ENCODE results near the gene RASA4B.
"Not testable (repeated sequence)": the region's sequence is repeated elsewhere in the genome, so short reads cannot be mapped to it uniquely, and the experiment has no call there.

RASA4B gene

DNA sequence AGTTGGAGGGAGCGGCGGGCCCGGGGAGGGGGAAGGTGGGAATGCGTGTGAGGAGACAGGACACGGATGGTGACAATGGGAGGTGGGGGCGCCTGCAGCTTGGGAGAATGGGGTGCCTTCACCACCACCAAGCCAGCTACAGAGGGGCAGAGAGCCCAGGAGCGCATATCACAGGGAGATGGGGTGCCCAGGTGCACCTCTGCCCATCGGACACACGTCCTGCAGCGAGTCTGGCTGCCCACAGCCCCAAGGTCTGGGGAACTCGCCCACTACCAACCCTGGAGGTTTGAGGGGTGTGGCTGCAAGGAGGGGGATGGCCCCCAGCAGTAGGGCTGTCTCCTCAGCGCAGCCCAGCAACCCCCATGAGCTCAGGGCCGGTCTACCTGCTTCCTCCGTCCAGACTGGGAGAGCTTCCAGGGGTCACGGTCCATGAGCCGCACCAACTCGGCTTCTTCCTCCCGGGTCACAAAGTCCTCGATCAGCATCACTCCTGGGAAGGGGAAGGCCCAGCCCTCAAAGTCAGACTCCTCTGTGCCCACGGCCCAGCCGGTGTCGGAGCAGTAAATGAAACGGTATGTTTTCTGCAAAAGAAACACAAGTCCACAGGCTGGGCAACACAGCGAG is 58.2 kb downstream of the RASA4B start:
- FAIRE-seq = no peak
- DNase-seq (ENCODE audit: extremely low spot score, insufficient read length, low read depth) = no peak

DNA sequence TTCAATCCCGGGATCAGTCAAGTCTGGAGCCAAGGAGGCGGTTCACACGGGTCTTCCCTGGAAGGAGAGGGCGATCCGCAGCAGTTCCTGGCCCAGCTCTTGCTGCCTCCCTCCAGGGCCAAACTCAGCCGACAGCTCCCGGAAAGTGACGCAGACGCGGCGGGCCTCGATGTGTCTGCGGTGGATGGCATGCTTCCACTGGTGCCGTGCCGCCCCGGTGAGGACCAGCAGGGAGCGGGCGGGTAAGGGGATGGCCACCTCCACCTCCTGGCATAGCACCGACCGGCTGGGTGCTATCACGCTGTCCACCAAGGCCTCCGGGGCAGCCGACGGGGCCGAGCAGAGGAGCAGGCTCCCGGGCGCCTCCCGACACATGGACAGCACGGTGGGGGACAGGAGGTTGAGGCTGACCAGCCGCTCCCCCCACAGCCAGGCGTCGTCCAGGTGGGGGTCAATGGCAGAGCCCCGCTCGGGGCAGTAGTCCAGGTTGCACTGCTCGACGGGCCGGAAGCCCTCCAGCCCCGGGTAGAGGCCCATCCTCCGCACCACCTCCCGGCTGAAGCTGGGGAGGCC is 60.1 kb downstream of the RASA4B start:
- DNase-seq (ENCODE audit: extremely low spot score, insufficient read length, low read depth) = no peak
- no peak for FAIRE-seq

DNA sequence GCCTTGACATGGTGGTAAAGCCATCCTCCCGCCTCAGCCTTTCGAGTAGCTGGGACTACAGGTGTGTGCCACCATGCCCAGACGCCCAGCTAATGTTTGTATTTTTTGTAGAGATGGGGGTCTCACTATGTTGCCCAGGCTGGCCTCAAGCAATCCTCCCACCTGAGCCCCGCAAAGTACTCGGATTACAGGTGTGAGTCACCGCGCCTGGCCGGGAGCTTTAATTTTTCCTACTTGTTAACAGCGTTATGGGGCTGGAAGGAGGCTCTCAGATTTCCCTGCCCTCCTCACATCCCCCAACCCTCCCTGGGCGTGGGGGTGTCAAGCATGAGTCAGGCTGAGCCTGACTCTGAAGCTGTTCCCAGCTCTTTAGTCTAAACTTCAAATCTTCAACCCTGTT is 61.2 kb downstream of the RASA4B start:
- FAIRE-seq = no peak

DNA sequence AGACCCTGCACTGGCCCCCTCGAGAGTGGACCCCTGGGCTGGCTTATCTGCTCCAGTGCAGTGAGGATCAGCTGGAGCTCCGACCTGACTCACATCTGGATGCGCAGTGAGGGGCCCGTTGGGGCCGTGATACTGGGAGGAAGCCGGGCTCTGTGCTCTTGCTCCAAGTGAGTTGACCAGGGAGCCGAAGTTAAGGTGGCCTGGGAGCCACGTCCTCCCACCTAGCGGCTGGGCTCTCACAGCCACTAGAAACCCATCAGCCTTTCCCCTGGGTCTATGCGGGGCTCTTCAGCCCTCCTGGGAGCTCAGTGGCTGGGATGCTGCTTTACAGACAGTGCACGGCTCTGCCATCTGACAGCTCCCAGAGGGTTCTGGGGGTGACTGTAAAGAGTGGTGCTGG is 62.0 kb downstream of the RASA4B start:
- FAIRE-seq (no peak), DNase-seq (ENCODE audit: extremely low spot score, insufficient read length, low read depth) (no peak)

More for the DNA sequence above, 61.2 kb downstream of the RASA4B start:
- no peak for DNase-seq (ENCODE audit: extremely low spot score, insufficient read length, low read depth)

DNA sequence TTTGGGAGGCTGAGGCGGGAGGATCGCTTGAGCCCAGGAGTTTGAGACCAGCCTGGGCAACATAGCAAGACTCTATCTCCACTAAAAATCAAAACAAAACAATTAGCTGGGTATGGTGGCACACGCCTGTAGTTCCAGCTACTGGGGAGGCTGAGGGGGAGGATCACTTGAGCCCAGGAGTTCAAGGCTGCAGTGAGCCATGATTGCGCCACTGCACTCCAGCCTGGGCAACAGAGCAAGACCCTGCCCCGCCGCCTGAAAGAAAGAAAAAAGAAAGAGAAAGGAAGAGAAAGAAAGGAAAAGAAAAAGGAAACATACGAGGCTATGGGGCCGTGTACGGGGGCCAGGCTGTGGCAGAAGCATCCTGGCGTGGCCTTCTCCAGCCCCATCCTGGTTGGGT is 62.6 kb downstream of the RASA4B start:
- FAIRE-seq; DNase-seq (ENCODE audit: extremely low spot score, insufficient read length, low read depth): not testable (repeated sequence)

DNA sequence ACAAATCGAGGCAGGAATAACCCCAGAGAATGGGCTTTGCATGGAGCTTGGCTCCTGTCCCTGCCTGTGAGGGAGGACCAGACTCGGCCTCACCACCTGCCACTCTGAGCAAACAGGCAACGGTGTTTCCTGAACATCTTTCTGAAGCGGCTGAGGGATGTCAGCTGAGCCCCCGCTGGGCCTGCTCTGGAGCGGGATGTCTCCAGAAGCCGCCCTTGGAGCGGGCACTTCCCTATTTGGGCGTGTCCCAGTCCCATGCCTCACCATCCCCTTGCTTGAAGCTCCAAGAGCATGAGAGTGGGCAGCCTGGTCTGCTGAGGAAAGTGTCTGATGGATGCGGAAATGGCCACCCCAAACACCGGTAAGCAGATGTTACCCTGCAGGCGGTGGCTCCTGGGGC is 63.1 kb downstream of the RASA4B start:
- no peak for DNase-seq (ENCODE audit: extremely low spot score, insufficient read length, low read depth)
- no peak for FAIRE-seq

DNA sequence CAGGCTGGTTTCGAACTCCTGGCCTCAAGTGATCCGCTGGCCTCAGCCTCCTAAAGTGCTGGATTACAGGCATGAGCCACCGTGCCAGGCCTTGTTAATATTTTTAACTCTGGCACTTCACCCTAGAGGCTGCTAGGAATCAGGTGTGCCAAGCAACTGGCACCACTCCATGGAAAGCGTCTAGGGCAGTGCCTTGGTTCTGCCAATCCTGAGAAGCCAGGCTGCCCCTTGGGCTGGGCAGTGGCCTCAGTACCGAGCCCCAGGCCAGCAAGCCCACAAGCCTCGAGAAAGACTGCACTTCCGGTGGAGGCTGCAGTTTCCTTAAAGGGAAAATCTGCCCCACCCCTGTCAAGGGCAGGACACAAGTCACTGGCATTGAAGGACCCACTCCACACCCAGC is 64.3 kb downstream of the RASA4B start:
- DNase-seq (ENCODE audit: extremely low spot score, insufficient read length, low read depth) (no peak), FAIRE-seq (no peak)

DNA sequence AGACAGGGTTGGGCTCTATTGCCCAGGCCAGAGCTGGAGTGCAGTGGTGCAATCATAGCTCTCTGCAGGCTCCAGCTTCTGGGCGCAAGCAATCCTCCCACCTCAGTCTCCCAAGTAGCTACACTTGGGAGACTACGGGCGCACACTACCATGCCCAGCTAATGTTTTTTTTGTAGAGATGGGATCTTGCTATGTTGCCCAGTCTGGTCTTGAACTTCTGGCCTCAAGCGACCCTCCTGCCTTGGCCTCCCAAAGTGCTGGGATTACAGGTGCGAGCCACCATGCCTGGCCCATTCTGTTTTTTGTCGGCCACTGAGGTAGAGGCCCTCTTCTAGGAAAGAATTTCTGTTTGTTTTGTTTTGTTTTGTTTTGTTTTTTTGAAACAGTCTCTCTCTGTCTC is 65.1 kb downstream of the RASA4B start:
- DNase-seq (ENCODE audit: extremely low spot score, insufficient read length, low read depth) = no peak
- no peak for FAIRE-seq

DNA sequence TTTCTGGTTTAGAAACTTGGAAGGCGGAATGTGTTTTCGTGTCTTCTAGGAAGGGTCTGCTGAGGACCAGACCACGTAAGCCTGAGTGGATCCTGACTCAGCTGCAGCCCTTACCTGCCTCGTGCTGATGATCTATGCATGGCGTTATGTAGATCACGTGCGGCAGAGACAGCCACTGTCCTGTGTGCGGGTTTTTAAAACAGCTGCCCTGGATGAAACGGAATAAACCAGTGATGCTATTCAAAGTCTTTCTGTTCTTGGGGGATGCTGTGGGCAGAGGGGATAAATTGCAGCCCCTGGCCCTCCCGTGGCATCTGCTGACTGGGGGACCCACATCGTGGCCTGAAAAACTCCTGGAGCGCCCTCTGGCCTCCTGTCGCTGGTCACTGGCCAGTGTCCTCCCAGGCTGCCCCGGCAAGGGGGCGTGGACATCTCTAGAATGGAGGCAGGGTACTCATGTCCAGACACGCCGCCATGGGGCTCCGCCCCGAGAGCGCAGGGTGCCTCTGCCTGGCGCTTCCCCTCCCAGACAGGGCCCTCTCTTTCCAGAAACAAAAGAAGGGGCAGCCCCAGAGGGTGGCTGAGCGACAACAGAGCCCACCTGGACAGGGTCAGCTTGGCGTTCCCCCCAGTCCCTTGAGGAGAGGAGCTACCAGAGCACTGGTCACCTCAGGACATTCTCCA is 66.1 kb downstream of the RASA4B start:
- FAIRE-seq = no peak

DNA sequence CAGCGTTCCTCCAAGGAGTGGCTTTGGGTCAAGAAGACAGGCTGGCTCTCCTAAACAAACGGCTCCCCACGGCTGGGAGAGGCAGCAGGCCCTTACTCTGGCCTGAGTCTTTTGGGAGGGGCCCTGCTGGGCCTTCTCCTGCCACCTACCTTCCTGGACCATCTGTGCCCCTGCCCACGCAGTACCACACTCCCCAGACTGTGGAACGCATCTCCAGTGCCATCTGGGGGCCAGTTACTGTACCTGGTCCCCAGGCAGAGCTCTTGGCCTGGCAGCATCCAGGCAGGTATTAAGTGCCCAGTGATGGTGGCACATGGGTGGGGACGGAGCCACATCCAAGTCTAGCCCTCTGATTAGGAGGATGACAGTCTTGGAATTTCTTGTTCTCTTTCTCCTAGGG is 67.3 kb downstream of the RASA4B start:
- no peak for DNase-seq (ENCODE audit: extremely low spot score, insufficient read length, low read depth)
- FAIRE-seq = peak; percentile 81

More for the DNA sequence above, 66.1 kb downstream of the RASA4B start:
- DNase-seq (ENCODE audit: extremely low spot score, insufficient read length, low read depth) = no peak

DNA sequence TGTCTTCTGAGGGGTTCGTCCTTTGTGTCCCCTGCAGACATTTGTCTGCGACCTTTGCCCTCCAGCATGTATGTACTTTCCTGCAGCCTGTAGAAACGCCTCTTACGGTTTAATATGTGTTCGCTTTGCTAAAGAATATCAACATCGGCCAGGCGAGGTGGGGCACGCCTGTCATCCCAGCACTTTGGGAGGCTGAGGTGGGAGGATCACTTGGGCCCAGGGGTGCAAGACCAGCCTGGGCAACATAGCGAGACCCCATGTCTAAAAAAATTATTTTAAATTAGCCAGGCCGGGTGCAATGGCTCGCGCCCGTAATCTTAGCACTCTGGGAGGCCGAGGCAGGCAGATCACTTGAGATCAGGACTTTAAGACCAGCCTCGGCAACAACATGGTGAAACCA is 68.4 kb downstream of the RASA4B start:
- no peak for FAIRE-seq

DNA sequence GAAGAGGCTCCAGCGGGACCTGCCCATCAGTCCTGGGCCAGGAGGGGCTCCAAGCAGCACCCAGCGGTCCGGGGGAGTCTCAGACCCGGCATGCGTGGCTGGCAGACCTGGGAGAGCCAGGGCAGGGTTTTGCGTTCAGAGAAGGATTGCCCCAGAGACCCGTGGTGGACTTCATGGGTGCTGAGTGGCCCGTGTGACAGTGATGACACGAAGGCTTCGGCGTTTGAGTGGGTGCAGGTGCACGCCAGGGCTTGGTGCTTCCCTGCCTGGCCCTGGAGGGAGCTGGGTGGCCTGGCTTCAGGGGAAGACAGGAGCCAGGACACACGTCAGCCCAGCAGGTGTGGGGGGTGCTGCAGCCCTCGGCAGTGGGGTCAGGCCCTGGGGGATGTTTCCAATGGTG is 70.3 kb downstream of the RASA4B start:
- FAIRE-seq (no peak), DNase-seq (ENCODE audit: extremely low spot score, insufficient read length, low read depth) (no peak)

More for the DNA sequence above, 68.4 kb downstream of the RASA4B start:
- DNase-seq (ENCODE audit: extremely low spot score, insufficient read length, low read depth) = no peak

DNA sequence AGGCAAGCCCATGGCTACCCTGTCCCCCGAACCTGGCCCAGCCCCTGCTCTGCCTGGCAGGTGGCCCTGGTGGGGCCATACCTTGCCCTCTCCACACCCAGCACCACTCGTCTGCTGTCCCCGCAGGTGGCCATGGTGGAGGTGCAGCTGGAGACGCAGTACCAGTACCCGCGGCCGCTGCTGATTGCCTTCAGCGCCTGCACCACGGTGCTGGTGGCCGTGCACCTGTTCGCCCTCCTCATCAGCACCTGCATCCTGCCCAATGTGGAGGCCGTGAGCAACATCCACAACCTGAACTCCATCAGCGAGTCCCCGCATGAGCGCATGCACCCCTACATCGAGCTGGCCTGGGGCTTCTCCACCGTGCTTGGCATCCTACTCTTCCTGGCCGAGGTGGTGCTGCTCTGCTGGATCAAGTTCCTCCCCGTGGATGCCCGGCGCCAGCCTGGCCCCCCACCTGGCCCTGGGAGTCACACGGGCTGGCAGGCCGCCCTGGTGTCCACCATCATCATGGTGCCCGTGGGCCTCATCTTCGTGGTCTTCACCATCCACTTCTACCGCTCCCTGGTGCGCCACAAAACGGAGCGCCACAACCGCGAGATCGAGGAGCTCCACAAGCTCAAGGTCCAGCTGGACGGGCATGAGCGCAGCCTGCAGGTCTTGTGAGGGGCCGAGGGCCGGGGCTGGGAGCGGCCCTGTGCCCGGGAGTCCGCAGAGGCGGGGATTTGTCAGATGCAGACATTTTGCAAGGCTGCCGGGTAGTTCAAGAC is 71.0 kb downstream of the RASA4B start:
- no peak for DNase-seq (ENCODE audit: extremely low spot score, insufficient read length, low read depth)
- FAIRE-seq = no peak

DNA sequence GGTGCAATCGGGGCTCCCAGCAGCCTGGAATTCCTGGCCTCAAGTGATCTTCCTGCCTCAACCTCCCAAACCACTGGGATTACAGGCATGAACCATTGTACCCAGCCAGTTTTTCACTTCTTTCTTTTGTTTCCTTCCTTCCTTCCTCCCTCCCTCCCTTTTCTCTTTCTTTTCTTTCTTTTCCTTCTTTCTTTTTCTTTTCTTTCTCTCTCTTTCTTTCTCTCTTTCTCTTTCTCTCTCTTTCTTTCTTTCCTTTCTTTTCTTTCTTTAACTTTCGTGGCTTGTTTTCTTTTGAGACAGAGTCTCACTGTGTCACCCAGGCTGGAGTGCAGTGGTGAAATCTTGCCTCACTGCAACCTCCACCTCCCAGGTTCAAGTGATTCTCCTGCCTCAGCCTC is 71.9 kb downstream of the RASA4B start:
- peak; percentile 9 for FAIRE-seq
- DNase-seq (ENCODE audit: extremely low spot score, insufficient read length, low read depth) = no peak

DNA sequence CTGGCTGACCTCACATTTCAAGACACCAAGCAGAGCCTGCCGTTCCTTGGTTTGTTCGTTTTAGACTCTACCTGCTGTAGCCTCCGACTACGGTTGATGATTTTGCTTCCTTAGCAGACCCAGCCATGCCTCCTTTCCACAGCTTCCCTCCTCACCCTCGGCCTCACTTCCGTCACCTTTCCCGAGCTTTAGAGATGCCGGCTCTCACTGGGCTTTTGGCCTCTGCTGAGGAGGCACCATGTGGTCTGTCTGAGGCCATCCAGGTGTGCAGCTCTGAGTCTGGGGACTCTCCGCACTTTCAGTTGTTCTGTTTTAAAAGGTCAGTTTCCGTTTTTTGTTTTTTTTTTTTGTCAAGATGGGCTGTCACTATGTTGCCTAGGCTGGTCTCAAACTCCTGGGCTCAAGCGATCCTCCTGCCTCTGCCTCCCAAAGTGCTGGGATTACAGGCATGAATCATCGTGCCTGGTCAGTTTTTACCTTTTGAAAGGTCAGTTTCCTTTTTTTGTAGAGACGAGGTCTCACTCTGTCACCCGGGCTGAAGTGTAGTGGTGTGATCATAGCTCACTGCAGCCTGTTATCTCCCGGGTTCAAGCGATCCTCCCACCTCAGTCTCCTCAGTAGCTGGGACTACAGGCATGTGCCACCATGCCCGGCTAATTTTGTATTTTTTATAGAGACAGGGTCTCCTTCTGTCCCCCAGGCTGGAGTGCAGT is 72.5 kb downstream of the RASA4B start:
- DNase-seq (ENCODE audit: extremely low spot score, insufficient read length, low read depth) (no peak), FAIRE-seq (peak; percentile 95)

DNA sequence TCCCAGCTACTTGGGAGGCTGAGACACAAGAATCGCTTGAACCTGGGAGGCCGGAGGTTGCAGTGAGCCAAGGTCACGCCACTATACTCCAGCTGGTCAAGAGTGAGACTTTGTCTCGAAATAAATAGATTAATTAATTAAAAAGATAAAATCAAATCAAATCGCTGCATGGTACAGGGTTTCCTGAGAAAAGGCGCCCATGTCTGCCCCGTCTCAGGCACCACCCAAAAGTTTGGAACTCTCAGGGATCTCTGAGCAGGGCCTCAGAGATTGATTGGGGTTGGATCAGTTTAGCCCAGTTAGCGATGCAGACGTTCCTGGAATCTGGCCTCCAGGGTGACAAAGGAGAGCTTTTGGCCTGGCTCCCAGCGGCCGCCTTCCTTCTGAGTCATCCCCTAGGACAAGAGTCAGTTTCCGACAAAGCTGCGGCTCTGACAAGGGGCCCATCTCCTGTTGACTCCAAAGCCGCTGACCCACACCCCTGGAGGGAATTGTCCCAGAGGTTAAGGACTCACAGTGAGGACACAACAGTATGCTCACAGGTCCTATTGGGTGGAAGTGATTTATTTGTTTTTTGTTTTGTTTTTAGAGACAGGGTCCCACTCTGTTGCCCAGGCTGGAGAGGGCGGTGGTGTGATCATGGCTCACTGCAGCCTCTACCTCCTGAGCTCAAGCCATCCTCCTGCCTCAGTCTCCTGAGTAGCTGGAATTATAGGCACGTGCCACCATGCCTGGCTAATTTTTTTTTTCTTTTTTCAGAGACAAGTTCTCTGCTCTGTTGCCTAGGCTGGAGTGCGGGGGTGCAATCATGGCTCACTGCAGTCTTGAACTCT is 77.4 kb downstream of the RASA4B start:
- FAIRE-seq = no peak
- no peak for DNase-seq (ENCODE audit: extremely low spot score, insufficient read length, low read depth)

DNA sequence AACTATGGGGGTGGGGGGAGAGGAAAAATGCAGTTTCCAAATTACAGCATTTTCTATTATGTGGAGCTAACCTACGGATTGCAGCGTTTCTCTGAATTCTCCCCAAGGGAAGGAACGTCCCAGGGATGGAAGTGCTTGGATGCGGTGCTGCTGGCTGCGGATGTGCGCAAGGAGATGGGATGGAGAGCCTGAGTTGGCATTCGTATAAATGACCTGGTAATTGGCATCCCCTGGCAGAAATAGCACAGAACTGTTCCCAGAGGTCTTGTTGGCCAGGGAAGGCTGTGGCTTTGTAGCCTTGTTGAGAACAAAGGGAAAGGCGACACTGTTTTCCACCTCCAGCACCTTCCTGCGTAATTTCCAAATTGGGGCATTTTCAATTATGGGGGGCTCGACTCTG is 81.5 kb downstream of the RASA4B start:
- DNase-seq (ENCODE audit: extremely low spot score, insufficient read length, low read depth) = no peak
- FAIRE-seq = no peak

DNA sequence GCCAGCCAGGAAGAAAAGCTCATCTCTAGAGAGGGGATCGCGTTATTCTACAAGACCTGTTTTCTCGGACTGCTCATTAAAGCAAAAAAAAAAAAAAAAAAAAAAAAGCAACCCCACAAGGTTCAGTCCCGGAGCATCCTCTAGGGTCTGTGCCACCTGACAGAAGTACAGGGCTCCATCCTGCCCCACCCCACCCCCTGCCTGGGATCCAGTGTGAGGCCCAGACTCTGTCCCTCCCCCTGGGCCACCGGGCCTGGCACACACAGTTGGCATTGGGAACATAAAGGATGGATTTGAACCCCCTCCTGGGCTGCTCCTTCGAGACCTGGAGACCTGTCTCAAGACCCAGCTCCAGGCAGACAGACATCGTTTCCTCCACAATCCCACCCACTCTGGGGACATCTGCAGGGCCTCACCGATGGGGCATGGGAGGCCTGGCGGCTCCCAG is 83.5 kb downstream of the RASA4B start:
- FAIRE-seq = no peak
- no peak for DNase-seq (ENCODE audit: extremely low spot score, insufficient read length, low read depth)
